ENCODE measurements around the gene IFNA4. TPM values are rescaled to one million over a fixed set of nuclear protein-coding genes. Genes with fewer than 3 reads are reported as not detected.
"Not testable (repeated sequence)": the region's sequence is repeated elsewhere in the genome, so short reads cannot be mapped to it uniquely, and the experiment has no call there.

Gene IFNA4
- total RNA-seq (2014; rRNA removed; shearing (Covaris generic)), result not detected in 2 replicates

- DNase-seq (ENCODE audit: low read depth), result not testable (repeated sequence)
Observed at GRCh38 chr9:21187487-21187886, at the start of gene IFNA4. TSS of gene IFNA4 (minus strand) at chr9:21187587. CDS start at chr9:21187531, 56 bp downstream.

- not testable (repeated sequence) for DNase-seq (ENCODE audit: low read depth)
Observed at GRCh38 chr9:21236360-21236714, 49.0 kb upstream of the IFNA4 start.

GRCh38 chr9:21235468-21236359, 48.3 kb upstream of the IFNA4 start:
- peak; percentile 64 for DNase-seq (ENCODE audit: low read depth)

DNA sequence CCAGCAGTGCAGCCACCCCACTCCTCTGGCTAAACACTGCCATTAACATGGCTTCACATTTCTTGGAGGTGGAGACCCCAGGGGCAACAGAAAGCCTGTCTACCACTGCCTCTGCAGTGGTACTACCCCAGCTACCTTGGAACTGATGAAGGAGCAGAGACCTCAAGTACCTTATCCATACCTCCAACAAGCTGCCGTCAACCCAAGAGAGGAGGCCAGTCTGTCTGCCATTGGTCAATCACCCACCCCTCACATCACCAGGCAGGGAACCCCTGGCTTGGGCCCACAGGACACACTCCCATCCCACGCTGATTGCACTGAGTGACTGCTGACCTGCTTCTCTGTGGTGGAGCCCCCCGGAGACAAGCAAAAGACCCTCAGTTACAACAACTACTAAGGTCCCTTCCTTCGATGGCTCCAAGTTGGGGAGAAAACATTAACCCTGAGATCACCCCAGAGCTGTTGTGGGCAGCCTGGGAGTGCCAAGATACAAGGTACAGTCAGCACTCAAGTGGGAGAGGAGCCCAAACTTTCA, 46.8 kb upstream of the IFNA4 start:
- no peak for DNase-seq (ENCODE audit: low read depth)

- DNase-seq (ENCODE audit: low read depth), result no peak
Observed at GRCh38 chr9:21233258-21233657, 45.9 kb upstream of the IFNA4 start.

DNA sequence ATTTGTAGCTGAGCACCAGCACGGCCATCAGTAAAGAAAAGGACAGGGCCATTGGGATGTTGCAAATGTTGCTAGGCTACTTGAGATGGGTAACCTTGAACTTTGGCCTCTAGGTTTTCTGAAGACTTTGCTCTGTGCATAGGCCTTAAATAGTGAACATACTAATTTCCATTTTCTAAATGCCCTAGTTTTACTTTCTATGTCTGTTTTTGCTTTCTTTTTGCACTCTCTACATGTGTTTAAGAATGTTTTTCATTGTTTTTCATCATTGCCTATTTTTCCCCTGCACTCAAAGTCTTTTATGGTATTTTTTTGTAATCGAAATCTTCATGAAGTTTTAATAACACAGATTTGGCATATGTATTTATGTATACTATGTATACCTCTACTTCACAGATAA, 40.7 kb upstream of the IFNA4 start, which contains the start of gene IFNA17:
TSS of gene IFNA17 (minus strand) at position 101 of the 400 bp plus-strand sequence. CDS start at position 52, 49 bp downstream.
- DNase-seq (ENCODE audit: low read depth), result no peak

DNA sequence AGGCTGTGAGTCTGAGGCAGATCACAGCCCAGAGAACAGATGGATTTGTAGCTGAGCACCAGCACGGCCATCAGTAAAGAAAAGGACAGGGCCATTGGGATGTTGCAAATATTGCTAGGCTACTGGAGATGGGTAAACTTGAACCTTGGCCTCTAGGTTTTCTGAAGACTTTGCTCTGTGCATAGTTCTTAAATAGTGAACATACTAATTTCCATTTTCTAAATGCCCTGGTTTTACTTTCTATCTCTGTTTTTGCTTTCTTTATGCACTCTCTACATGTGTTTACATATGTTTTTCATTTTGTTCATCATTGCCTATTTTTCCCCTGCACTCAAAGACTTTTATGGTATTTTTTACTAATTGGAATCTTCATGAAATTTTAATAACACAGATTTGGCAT, 29.8 kb upstream of the IFNA4 start, which contains the start of gene IFNA16:
TSS of gene IFNA16 (minus strand) at position 101 of the 400 bp plus-strand sequence. CDS start at position 95, 6 bp downstream.
- not testable (repeated sequence) for DNase-seq (ENCODE audit: low read depth)

GRCh38 chr9:21213411-21214326, 26.3 kb upstream of the IFNA4 start:
- peak; percentile 9 for DNase-seq (ENCODE audit: low read depth)

GRCh38 chr9:21212160-21212559, 24.8 kb upstream of the IFNA4 start:
- not testable (repeated sequence) for DNase-seq (ENCODE audit: low read depth)

GRCh38 chr9:21210782-21211181, 23.4 kb upstream of the IFNA4 start:
- DNase-seq (ENCODE audit: low read depth), result not testable (repeated sequence)

DNA sequence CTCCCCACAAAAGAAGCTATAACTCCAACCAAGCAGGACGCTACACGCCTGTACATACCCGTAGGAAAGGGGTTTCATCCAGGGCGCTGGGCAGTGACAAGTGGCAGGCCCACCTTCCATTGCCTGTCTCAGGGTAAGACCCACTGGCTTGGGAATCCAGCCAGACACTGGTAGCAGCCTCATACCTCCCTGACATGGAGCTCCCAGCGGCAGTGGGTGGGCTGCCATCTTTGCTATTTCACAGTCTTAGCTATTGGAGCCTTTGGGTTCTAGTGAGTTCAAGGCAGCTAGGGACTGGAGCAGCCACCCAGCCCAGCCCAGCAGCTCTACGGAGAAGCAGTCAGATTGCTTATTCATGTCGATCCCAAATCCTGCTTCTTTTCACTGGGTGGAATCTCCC, 22.9 kb upstream of the IFNA4 start:
- DNase-seq (ENCODE audit: low read depth), result no peak

DNA sequence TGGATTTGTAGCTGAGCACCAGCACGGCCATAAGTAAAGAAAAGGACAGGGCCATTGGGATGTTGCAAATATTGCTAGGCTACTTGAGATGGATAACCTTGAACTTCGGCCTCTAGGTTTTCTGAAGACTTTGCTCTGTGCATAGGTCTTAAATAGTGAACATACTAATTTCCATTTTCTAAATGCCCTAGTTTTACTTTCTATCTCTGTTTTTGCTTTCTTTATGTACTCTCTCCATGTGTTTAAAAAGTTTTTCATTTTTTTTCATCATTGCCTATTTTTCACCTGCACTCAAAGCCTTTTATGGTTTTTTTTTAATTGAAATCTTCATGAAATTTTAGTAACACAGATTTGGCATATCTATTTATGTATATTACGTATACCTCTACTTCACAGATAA, 19.7 kb upstream of the IFNA4 start, which contains the start of gene IFNA10:
TSS of gene IFNA10 (minus strand) at position 101 of the 400 bp plus-strand sequence. CDS start at position 55, 46 bp downstream.
- DNase-seq (ENCODE audit: low read depth), result not testable (repeated sequence)

- no peak for DNase-seq (ENCODE audit: low read depth)
Observed at GRCh38 chr9:21205204-21205603, 17.8 kb upstream of the IFNA4 start.

DNA sequence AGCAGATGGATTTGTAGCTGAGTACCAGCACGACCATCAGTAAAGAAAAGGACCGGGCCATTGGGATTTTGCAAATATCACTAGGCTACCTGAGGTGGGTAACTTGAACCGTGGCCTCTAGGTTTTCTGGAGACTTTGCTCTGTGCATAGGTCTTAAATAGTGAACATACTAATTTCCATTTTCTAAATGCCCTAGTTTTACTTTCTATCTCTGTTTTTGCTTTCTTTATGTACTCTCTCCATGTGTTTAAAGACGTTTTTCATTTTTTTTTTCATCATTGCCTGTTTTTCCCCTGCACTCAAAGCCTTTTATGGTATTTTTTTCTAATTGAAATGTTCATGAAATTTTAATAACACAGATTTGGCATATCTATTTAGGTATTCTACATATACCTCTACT, 14.7 kb upstream of the IFNA4 start, which contains the start of gene IFNA7:
TSS of gene IFNA7 (minus strand) at position 101 of the 400 bp plus-strand sequence. CDS start at position 61, 40 bp downstream.
- not testable (repeated sequence) for DNase-seq (ENCODE audit: low read depth)

DNA sequence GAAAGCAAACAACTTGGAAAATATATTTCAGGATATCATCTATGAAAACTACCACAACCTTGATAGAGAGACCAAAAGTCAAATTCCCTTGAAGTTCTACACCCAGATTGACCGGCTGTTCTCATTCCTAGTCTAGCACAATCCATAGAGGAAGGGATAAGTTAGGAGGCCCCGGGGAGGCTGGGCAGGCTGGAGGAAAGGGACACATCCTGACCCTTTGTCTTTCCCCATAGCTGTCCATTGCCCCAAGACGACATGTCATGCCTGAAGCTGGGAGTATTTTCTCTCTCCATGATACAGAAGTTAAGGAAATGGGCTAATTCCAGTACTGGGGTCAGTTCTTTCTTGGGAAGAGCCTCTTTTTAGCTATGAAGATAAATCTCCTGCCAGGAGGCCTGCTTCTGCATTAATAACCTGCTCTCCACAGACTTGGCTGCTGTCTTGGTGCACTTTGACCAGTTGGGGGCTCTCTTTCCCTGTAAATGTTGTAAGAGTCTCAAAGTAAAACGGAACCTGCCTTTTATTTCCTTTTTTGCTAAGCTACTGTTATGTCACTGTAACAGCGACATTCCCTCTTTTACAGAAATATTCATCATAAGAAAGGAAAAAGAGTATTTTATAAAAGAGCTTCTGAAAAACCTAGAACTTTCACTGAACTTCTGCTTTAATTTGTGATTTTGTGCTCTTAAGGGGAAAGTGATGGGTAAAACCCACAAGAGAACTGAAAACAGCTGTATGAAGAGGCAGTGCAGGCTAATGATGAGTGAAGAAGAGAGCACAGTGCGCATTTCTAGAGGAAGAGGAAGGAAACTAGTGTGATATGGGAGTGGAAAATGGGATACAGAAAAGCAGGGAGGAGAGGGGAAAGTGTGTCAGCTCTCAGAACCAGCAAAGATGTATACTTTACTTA, 7.7 kb upstream of the IFNA4 start:
- peak; percentile 43 for DNase-seq (ENCODE audit: low read depth)

DNA sequence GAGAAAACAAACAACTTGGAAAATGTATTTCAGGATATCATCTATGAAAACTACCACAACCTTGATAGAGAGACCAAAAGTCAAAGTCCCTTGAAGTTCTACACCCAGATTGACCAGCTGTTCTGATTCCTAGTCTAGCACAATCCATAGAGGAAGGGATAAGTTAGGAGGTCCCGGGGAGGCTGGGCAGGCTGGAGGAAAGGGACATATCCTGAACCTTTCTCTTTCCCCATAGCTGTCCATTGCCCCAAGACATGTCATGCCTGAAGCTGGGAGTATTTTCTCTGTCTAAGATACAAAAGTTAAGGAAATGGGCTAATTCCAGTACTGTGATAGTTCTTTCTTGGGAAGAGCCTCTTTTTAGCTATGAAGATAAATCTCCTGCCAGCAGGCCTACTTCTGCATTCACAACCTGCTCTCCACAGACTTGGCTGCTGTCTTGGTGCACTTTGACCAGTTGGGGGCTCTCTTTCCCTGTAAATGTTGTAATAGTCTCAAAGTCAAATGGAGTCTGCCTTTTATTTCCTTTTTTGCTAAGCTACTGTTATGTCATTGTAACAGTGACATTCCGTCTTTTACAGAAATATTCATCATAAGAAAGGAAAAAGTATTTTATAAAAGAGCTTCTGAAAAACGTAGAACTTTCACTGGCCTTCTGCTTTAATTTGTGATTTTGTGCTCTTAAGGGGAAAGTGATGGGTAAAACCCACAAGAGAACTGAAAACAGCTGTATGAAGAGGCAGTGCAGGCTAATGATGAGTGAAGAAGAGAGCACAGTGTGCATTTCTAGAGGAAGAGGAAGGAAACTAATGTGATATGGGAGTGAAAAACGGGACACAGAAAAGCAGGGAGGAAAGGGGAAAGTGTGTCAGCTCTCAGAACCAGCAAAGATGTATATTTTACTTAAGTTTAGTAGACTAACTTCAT, 4.3 kb downstream of the IFNA4 start:
- peak; percentile 22 for DNase-seq (ENCODE audit: low read depth)

GRCh38 chr9:21174671-21175070, 12.7 kb downstream of the IFNA4 start:
- DNase-seq (ENCODE audit: low read depth), result peak; percentile 7

- no peak for DNase-seq (ENCODE audit: low read depth)
Observed at GRCh38 chr9:21172156-21172555, 15.2 kb downstream of the IFNA4 start.

DNA sequence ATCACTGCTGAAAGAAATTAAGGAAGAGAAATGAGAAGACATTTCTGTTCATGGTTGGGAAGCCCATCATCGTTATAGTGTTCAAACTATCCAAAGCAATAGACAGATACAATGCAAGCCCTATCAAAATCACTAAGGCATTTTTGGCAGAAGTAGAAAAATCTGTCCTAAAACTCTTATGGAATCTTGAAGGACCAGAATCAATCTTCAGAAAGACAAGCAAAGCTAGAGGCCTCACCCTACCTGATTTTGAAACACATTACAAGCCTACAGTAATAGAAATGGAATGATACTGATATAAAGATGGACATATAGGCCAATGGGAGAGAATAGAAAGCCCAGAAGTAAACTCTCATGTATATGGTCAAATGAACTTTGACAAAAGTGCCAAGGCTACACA, 16.0 kb downstream of the IFNA4 start:
- DNase-seq (ENCODE audit: low read depth), result no peak

Data from M059J (cell line).